Astrocyte of the cerebellum (primary cell): ENCODE measurements around the gene CX3CL1.

Experiments
- DNase-seq: peaks from one replicate; pipeline ENCODE4 v3.0.0-alpha.2; 2011; ENCODE audit warnings: low read depth
- H3K4me3 ChIP-seq: 2 replicates; pipeline ENCODE4 v1.5.1; 2011; ENCODE audit warnings: mild to moderate bottlenecking, low read depth, low read length, moderate library complexity
- CTCF ChIP-seq: IDR thresholded peaks from 2 replicates; pipeline ENCODE4 v1.5.1; 2012; ENCODE audit warnings: low read length, low read depth, moderate library complexity, mild to moderate bottlenecking; ENCODE audit errors: missing control alignments
- in situ Hi-C: cut with HindIII; loops from 2 replicates; pipeline ENCODE4 v1.10.0; 2017; ENCODE audit warnings: low sequenced_read_pairs

CX3CL1 gene

DNA sequence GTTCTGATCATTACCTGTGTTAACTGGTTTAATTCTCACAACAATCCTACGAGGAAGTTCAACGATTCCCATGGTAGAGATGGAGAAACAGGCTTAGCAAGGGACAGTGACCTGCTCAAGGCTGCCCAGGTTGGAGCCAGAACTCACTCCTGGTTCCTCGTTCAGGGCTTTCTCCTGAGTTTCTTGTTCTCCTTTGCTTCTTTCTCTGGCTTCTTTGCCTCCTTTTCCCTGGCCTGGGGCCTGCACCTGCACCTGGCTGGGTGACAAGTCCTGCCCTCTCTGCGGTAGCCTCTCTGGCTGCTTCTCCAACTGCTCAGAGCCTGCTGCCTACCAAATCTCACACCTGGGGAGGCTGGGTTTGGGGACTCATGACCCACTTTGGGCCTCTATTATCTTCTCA is 10.9 kb upstream of the CX3CL1 start:
- no peak for TF ChIP-seq CTCF
- in situ Hi-C loops: no loop called here
- no peak for DNase-seq
- H3K4me3 ChIP-seq: no peak overlapping the region

- H3K4me3 ChIP-seq: no peak overlapping the region
- TF ChIP-seq CTCF: no peak
- in situ Hi-C loops: no loop called here
- DNase-seq: no peak
Observed at GRCh38 chr16:57364143-57364542, 8.1 kb upstream of the CX3CL1 start.

DNA sequence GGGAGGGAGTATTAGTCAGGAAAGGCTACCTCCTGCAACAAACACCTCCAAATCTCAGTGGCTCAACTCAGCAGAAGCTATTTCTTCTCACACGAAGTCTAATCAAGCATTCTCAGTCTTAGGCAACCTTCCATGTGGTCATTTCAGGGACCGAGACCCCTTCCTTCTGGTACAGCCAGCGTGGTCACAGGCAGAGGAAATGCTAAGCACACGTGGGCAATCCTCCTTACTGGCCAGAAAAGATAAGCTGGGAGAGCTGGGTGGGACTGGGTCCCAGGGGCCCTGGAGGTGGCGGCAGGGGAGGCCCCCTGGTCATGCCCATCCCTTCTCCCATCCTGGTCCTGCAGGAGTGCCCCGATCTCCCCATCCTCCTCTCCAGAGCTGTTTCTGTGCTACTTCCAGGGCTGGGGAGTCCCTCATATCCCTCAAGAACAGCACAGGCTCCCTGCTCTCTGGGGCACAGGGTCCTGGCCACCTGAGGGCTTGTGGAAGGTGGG is 5.7 kb upstream of the CX3CL1 start:
- H3K4me3 ChIP-seq: no peak overlapping the region
- no peak for TF ChIP-seq CTCF
- no peak for DNase-seq
- in situ Hi-C loops: no loop called here

DNA sequence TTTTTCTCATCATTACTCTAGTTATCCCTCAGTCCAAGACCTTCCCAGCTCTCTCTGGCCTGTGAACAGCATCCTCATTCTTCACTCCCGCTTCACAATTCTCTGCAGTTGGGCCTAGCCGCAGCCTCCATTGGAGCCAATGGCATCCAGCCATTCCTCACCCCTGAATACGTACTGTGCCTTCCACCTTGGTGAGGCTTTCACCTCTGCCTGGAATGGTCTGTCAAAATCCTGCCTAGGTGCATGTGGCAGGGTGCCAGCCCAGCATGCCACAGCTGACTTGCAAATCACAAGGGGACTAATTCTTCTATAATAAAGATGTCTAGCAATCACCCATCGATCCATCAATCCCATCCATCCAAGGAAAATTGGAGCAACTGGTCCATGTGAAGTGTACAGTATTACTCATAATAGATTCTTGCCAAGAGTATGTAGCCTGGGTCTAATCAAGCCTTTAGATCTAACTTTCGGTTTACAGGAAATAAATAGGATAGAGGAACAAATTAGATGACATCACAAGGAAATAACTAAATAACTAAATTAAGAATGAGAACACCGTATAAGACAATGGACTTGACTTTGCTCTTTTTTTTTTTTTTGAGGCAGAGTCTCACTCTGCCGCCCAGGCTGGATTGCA is 5.1 kb upstream of the CX3CL1 start:
- DNase-seq: no peak
- in situ Hi-C loops: no loop called here
- H3K4me3 ChIP-seq: no peak overlapping the region
- TF ChIP-seq CTCF: no peak

- peak overlapping the region; percentile 24 for H3K4me3 ChIP-seq
- in situ Hi-C loops: no loop called here
- DNase-seq: no peak
- no peak for TF ChIP-seq CTCF
Observed at GRCh38 chr16:57371494-57372371, 557 bp upstream of the CX3CL1 start.

GRCh38 chr16:57373117-57373947 is 1.0 kb downstream of the CX3CL1 start:
- no peak overlapping the region for H3K4me3 ChIP-seq
- no peak for DNase-seq
- in situ Hi-C loops: no loop called here
- TF ChIP-seq CTCF: no peak
